Lower leg skin (tissue), 4 donors: ENCODE measurements around the gene C22orf23. TPM values are rescaled to one million over a fixed set of nuclear protein-coding genes. Genes with fewer than 3 reads are reported as not detected.

Experiments
- DNase-seq, 2 donors: peaks; one replicate each; pipeline ENCODE4 v3.0.0-alpha.2; 2019; ENCODE audit warnings: low spot score in 2 of 2
- H3K4me3 ChIP-seq: fragments of 200-600 bp; sonication (generic); 2 replicates; pipeline ENCODE4 v1.5.1; 2017; ENCODE audit warnings: mild to moderate bottlenecking, low read depth; ENCODE audit not compliant: poor library complexity, severe bottlenecking
- CTCF ChIP-seq, 3 donors: fragments of 450-650 bp; IDR thresholded peaks; one replicate each; pipeline ENCODE4 v1.5.1; 2016; ENCODE audit warnings: antibody characterized with exemption in 3 of 3, mild to moderate bottlenecking in 3 of 3, moderate library complexity in 2 of 3
- POLR2A ChIP-seq, 2 donors: fragments of 450-650 bp; IDR thresholded peaks; one replicate each; pipeline ENCODE4 v1.6.1; 2016 to 2017; ENCODE audit warnings: antibody characterized with exemption in 2 of 2, mild to moderate bottlenecking in 1 of 2, moderate library complexity in 1 of 2
- WGBS, 2 donors: methylation state at CpG; one replicate each; pipeline ENCODE4 v1.1.5; 2018; 5-methylcytosine and 5-hydroxymethylcytosine counted together
- intact Hi-C: fragments of 100-400 bp; cut with DNase I; formaldehyde crosslinking; loops from one replicate; pipeline ENCODE4 v1.15.0; 2023; ENCODE audit warnings: low total_unique reads
- total RNA-seq, 4 donors: library from RNA; depleted of rRNA; stranded (reverse); fragments of >200 nt; gene quantifications; one replicate each; pipeline ENCODE4 v1.1.0, GENCODE V29; 2016

C22orf23 gene
- total RNA-seq = not detected

GRCh38 chr22:37953437-37954179 is at the start of gene C22orf23, which contains the start of gene POLR2F:
TSS of gene C22orf23 (minus strand) at chr22:37953601. CDS start at chr22:37953149, 452 bp downstream.
TSS of gene POLR2F (plus strand) at chr22:37953699. CDS start at chr22:37953788, 89 bp downstream.
- H3K4me3 ChIP-seq = peak within 1 kb of the TSS; percentile 88
- DNase-seq = peak; percentile 93 to 99
- no peak for TF ChIP-seq CTCF (IDR thresholded peaks at IDR 0.05)
- TF ChIP-seq POLR2A (IDR thresholded peaks at IDR 0.05) = no peak
- intact Hi-C loops = no loop called here
- WGBS, 2 donors = 0 to 1% methylated on average over 42 to 44 of the region's 52 CpGs

GRCh38 chr22:37999640-38000272 is 46.4 kb upstream of the C22orf23 start:
- no peak overlapping the region for H3K4me3 ChIP-seq
- TF ChIP-seq CTCF (IDR thresholded peaks at IDR 0.05) (no peak), POLR2A (IDR thresholded peaks at IDR 0.05) (no peak)
- DNase-seq = no peak
- intact Hi-C loops = no loop called here
- WGBS, 2 donors = 25 to 44% methylated on average over 10 to 16 of the region's 16 CpGs

DNA sequence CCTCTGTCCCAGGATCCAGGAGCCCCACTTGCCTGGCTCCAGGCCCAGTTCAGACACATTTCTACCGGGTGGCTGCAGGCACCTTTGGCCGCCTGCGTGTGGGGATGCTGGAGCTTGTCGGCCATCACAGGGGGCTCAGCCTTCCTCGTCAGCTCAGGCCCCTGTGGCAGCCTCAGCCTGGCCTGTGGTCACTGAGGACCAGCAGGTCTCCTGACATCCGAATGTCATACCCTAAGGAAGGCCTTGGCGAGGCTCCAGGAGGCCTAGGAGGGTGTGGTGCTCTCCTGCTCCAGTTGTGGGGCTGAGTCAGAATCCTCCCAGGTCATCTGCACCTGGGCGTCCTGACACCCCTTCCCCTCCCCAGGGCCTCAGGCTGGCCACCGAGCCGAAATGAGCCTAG is 45.8 kb upstream of the C22orf23 start:
- H3K4me3 ChIP-seq = no peak overlapping the region
- intact Hi-C loops = no loop called here
- WGBS, 2 donors = 38 to 57% methylated on average over 5 to 8 of the region's 10 CpGs
- DNase-seq = peak in 1 of 2 donors; percentile 43
- TF ChIP-seq CTCF (IDR thresholded peaks at IDR 0.05) (no peak), POLR2A (IDR thresholded peaks at IDR 0.05) (no peak)

DNA sequence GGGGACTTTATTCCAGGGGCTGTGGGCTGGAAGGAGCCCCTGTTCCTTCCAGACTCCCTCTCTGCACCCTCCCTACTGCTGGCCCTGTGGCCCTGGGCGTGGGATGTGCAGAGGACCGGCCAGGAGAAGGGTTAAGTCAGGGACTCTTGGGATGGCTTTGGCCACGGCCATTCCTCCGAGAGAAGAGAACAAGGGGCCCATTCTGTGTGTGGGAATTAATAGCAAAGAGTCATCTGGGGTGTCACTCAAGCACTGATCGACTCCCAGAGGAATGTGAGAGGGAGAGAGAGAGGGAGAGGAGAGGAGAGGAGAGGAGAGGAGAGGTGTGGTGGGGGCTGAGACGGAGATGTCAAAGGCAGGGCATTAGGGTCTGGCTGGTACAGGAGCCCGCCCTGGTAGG is 45.1 kb upstream of the C22orf23 start:
- no peak overlapping the region for H3K4me3 ChIP-seq
- intact Hi-C loops = no loop called here
- TF ChIP-seq POLR2A (IDR thresholded peaks at IDR 0.05) (no peak), CTCF (IDR thresholded peaks at IDR 0.05) (no peak)
- 55 to 63% methylated on average over 7 of the region's 7 CpGs for WGBS, 2 donors
- DNase-seq = no peak

DNA sequence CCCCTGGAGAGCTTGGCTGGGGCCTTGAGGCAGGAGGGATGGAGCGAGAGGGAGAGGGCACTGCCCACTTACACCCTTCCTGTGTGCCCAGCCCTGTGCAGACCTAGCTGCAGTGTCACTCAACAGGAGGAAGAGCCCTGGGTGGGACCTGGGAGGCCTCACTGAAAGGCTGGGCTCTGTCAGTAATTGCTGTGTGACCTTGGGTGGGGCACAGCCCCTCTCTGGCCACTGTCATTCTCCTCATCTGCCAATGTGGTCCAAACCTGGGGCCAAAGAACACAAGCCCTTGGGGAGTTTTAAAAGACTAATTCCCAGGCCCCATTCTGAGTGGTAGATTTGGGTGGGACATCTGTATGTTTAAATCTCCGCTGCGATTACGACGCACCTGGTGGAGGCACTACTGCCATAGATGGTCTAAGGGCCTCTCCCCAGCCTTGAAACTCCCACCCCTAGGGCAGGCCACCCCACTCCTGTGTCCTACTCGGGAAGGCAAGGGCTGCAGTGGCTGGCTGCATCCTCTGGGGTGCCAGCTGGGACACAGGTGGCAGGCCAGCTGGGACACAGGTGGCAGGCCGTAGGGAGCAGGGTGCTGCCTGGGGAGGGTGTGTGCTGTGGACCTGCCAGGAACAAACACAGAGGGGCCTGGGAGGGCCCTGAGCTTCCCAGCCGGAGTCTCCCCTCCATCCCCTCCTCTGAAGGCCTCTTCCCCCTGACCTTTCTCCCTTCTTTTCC is 43.3 kb upstream of the C22orf23 start:
- no peak overlapping the region for H3K4me3 ChIP-seq
- TF ChIP-seq CTCF (IDR thresholded peaks at IDR 0.05) (no peak), POLR2A (IDR thresholded peaks at IDR 0.05) (no peak)
- WGBS, 2 donors = 60 to 69% methylated on average over 7 to 8 of the region's 8 CpGs
- no peak for DNase-seq
- intact Hi-C loops = no loop called here
